Activated T-helper 9 cell treated with anti-CD3 and anti-CD28 coated beads, Interleukin-2, amount 50 U/mL, for 16 hours (primary cell): Measurements from ENCODE around the gene HCRTR1.

Source experiments
- DNase-seq: peaks from one replicate; pipeline ENCODE4 v3.0.0-alpha.2; 2020; ENCODE audit warnings: low read depth

HCRTR1 gene

GRCh38 chr1:31626223-31627207 lies 9.0 kb downstream of the HCRTR1 start:
- no peak for DNase-seq

DNA sequence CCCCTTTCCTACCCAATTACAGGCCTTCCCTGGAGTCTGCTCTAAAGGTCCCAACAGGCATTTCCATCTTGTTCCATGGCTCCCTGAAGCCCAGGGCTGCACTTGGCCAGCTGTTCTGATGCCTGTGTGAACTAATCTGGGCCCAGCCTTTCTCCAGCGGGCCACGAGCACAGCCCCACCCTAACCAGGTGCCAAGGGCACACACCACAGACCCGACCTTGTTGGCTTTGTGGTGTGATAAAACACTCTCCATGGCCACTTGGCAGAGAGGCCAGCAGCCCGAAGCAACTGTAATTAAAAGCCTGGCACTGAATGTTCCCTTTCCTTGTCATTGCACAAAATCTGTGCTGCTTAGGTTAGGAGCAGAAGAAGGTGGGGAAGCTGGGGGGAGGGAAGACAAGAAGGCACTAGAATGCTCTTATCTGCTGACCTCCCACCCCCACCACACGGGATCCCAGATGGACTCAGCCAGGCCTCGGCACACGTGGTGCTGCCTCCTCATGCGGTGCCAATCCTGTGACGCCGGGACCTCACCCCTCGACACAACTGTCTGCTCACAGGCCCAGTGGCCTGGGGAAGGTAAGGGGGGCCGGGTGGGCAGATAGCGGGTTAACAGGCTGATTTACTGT lies 9.9 kb downstream of the HCRTR1 start:
- DNase-seq = no peak

DNA sequence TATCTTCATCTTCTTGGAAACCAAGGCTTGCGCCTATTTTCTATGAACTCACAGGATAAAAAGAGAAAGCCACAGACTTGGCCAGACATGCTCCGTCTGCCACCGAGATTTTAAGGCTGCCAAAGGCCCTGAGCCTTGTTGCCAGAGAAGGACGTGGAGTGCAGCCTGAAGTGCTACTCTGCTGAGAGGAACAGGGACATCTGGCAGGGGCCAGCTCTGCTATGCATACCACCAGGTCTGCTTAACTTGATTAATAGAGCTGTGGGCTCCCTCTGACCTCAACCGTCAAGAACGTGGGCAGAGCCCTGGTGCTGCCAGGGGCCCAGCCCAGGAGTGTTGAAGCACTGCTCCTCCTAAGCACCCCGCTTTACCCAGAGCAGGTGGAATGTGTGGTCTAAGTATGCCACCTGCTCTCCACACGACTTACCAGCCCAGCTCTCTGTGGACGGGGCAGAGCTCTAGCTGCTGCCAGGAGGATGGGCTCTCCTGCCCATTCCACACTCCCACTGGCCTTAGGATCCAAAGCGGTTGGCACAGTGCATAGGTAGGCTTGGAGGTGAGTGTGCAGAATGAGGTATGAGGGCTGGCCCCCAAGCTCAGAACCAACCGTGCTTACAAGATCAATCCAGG lies 10.6 kb downstream of the HCRTR1 start:
- DNase-seq = no peak

- no peak for DNase-seq
Measured at GRCh38 chr1:31628931-31629556, 11.6 kb downstream of the HCRTR1 start.

DNA sequence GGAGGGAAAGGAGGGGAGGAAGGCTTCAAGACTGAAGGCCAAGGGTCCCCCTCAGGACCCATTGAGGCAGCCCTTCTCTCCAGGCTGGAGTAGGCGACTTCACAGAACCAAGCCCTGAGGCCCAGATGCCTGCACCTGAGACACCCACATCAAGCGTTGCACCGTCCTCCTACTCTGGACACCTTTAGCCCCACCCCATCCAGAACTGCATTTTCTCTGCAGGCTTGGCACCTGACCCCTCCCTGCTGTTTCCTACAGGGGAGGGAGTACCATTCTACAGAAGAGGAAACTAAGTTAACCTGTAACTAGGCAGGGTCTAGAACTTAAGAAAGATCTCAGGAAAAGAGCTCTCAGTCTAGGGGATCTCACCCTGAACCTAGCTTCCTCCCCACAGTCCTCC lies 15.2 kb downstream of the HCRTR1 start:
- no peak for DNase-seq

- DNase-seq = no peak
Measured at GRCh38 chr1:31633117-31633516, 15.6 kb downstream of the HCRTR1 start.

DNA sequence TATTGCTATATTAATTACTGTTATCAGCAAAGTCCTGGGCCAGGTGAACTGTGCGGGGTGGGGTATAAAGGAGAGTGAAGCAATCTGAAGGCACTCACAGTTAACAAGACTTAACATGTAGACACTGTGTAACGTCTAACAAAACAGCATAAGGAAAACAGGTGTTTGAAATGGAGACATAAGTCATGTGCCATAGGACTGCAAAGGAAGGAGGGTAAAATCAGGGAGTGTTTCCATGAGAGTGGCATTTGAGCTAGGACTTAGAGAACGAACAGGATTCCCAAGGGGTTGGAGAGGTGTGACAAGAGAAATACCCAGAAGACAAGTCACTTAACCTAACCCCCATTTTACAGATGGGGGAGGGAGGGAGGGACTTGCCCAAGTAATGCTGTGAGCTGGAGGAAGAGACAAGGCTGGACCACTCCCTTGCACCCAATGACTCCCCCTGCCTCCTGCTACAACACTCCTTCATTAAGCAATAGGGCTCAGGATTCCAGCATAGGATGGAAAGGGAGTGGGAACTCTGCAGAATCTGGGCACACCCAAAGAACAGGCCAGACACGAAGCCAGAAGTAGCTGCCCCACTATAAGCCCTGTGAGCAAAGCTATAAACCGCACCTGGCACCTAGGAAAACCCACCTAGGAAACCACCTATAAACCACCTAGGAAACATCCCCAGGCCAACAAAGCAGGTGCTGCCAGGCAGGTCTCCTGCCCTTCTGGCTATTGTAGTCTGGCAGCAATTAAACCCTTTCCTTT lies 20.6 kb downstream of the HCRTR1 start:
- DNase-seq = no peak

DNA sequence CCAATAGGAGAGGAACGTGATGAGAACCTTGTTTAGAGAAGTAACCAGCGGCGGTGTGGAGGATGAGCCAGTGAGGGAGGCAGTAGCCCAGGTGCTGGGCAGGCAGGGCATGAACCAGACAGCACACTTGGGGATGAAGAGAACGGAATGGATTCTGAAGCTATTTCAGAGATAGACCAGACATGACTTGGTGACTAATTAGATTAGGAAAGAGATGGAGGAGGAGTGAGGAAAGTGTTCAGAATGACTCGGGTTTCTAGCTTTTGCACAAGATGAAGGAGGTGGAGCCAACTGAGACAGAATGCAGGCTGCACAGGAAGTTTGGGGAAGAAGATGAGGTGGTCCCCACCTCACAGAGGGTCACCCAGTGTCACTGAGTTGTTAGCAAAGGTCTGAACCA lies 22.1 kb downstream of the HCRTR1 start:
- DNase-seq = no peak

DNA sequence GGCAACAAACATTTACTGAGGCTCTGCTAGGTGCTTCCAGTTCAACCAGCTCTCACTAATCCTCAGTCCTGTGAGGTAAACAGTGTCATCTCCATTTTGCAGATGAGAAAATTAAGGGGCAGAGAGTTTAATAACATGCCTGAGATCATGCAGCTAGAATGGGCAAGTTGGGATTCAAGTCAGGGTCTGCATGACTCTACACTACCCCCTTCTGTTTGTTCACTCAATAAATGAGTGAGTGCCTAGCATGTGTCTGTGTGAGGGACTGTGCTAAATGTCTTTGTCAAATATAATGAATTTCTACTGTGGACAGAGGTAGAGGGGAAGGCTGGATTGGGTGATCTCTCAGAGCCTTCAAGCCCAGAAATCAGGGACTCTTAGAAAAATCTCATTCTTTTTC lies 22.7 kb downstream of the HCRTR1 start:
- DNase-seq = no peak

GRCh38 chr1:31640964-31641363 lies 23.5 kb downstream of the HCRTR1 start:
- no peak for DNase-seq

- DNase-seq = no peak
Measured at GRCh38 chr1:31642366-31642765, 24.9 kb downstream of the HCRTR1 start.

- no peak for DNase-seq
Measured at GRCh38 chr1:31642897-31643296, 25.4 kb downstream of the HCRTR1 start.

GRCh38 chr1:31643976-31644559 lies 26.6 kb downstream of the HCRTR1 start:
- DNase-seq = no peak

GRCh38 chr1:31644560-31645273 lies 27.2 kb downstream of the HCRTR1 start, which contains the start of gene PEF1:
PEF1 (minus strand) TSS chr1:31644876; CDS start chr1:31644864, 12 bp downstream.
- DNase-seq = peak; percentile 98

- DNase-seq = no peak
Measured at GRCh38 chr1:31645274-31645568, 27.7 kb downstream of the HCRTR1 start.

DNA sequence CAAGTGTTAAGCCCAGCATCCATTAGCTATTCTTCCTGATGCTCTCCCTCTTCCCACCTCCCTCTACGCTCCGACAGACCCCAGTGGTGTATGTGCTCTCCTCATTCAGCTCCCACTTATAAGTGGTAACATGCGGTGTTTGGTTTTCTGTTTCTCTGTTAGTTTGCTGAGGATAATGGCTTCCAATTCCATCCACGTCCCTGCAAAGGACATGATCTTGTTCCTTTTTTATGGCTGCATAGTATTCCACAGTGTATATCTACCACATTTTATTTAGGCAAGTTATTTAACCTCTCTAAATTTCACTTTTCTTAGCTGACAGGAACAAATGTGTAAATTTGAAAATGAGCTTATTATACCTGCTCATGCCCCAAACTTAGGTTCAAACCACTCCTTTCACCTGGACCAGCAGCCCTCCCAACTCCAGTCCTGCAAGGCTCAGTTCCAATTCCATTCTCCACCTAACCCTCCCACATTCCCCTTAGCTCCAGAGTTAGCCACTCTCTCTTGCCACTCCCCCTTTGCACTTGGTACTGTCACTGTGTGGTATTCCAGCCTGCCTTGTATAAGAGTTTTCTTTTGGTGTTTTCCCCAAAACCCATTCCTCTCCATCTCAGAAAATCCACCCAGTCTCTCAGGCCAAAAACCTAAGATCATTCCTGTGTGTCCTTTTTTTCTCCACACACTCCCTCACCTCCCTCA lies 28.9 kb downstream of the HCRTR1 start:
- no peak for DNase-seq

- DNase-seq = no peak
Measured at GRCh38 chr1:31647106-31647505, 29.6 kb downstream of the HCRTR1 start.

DNA sequence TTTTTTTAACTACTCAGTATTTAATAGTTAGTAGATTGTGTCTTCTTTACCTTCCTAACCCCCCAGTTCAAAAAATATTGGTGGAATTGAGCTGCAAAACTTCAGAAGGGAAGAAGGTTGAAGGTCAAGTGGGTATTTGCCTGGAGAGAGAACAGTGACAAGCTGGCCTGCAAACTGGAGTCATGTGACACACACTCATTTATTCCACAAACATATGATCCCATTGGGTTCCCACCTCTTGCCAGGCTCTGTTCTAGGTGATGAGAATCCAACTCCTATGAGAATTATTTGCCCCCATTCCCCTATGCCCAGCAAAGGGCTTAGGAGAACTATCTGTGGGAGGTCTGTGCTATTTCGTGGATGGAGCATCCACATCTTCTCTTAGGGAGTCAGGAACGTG lies 30.7 kb downstream of the HCRTR1 start:
- no peak for DNase-seq

DNA sequence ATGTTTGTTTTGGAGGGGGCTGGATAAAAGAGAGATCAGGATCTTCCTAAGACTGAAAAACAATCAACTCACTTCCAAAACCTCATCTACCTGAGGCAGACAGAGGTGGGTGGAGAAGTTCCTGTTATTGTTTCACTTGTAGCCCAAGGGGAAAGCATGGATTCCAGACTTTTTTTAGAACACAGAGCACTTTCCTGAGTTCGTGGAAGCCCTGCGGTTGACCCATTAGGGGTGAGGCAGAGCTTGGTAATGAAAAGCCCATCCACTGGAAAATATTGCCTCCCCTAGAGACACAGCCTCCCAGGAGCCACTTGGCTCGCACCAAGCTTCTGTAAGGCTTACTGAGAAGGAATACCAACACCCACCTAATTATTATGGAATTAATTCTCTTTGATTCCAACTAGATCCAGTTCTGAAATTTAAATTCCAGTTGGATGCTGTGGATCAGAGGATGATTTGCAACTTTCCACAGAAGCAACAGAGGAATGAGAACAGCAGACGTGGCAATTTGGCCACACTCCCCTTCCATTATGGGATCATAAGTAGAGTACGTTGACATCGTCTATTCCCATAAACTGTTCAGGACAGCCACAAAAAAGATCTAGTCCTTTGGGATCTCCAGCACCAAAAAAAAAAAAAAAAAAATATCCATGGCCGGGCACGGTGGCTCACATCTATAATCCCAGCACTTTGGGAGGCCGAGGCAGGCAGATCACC lies 31.3 kb downstream of the HCRTR1 start:
- no peak for DNase-seq
